Caco-2 (cell line): ENCODE results near the gene SHLD1. TPM values are rescaled to one million over a fixed set of nuclear protein-coding genes. Genes with fewer than 3 reads are reported as not detected.

Source experiments
- BruUV-seq: library from RNA; stranded (reverse); fragments of 400-500 nt; replicated peaks from 2 replicates; lab custom pipeline; 2021; lab: Mats Ljungman, UMichigan
- CTCF ChIA-PET: fragments of 300-600 bp; sonication (Branson Sonifier 250); formaldehyde crosslinking; loops from one replicate; lab custom pipeline; 2022; ENCODE audit warnings: antibody characterized with exemption; lab: Charles Lee
- POLR2A ChIA-PET: fragments of 300-600 bp; sonication (Branson Sonifier 250); formaldehyde crosslinking; loops from one replicate; lab custom pipeline; 2022; ENCODE audit warnings: antibody characterized with exemption; lab: Charles Lee
- DNase-seq, 2 experiments: peaks; one replicate each; pipeline versions ENCODE4 v3.0.0 to v3.0.0-alpha.2; 2020 to 2022
- H3K27me3 ChIP-seq: replicated peaks from 2 replicates; pipeline ENCODE4 v1.6.0; 2011; ENCODE audit warnings: low read length; ENCODE audit not compliant: control insufficient read depth, insufficient read depth
- H3K36me3 ChIP-seq: 2 replicates; pipeline ENCODE4 v1.5.1; 2011; ENCODE audit warnings: low read length; ENCODE audit not compliant: control insufficient read depth, insufficient read depth
- H3K4me1 ChIP-seq: fragments of 250-450 bp; sonication (Bioruptor Pico); 2 replicates; pipeline ENCODE4 v1.5.1; 2020; ENCODE audit warnings: mild to moderate bottlenecking
- H3K4me3 ChIP-seq: 2 replicates; pipeline ENCODE4 v1.5.1; 2011; ENCODE audit warnings: low read depth, mild to moderate bottlenecking, control low read depth, low read length
- H3K9me3 ChIP-seq: fragments of 250-450 bp; sonication (Bioruptor Pico); 2 replicates; pipeline ENCODE4 v1.5.1; 2020; ENCODE audit warnings: mild to moderate bottlenecking, moderate library complexity
- H3K27ac Mint-ChIP-seq: one replicate; pipeline ENCODE4 v1.8.0; 2022; ENCODE audit warnings: mixed read lengths; ENCODE audit not compliant: unreplicated experiment
- H3K27me3 Mint-ChIP-seq: one replicate; pipeline ENCODE4 v1.8.0; 2022; ENCODE audit warnings: mixed read lengths; ENCODE audit not compliant: insufficient read depth, unreplicated experiment
- H3K36me3 Mint-ChIP-seq: one replicate; pipeline ENCODE4 v1.8.0; 2022; ENCODE audit warnings: mild to moderate bottlenecking, mixed read lengths; ENCODE audit not compliant: insufficient read depth, unreplicated experiment
- H3K4me1 Mint-ChIP-seq: one replicate; pipeline ENCODE4 v1.8.0; 2022; ENCODE audit warnings: low read depth, mixed read lengths; ENCODE audit not compliant: unreplicated experiment
- H3K4me3 Mint-ChIP-seq: one replicate; pipeline ENCODE4 v1.8.0; 2022; ENCODE audit warnings: mild to moderate bottlenecking, moderate library complexity, mixed read lengths; ENCODE audit not compliant: unreplicated experiment
- H3K9me3 Mint-ChIP-seq: one replicate; pipeline ENCODE4 v1.8.0; 2022; ENCODE audit warnings: mixed read lengths; ENCODE audit not compliant: unreplicated experiment
- intact Hi-C: fragments of 100-400 bp; cut with micrococcal nuclease; formaldehyde crosslinking; loops from one replicate; pipeline ENCODE4 v1.10.0; 2022; ENCODE audit not compliant: unreplicated experiment
- total RNA-seq: library from RNA; stranded (reverse); gene quantifications from 2 replicates; pipeline ENCODE4 v1.2.3, GENCODE V29; 2022
- TF ChIP-seq, protein P1 (sequence below), 2 experiments: fragments of 200-600 bp in 1 of 2; IDR thresholded peaks; 1 replicate in 1 of 2; 2 replicates in 1 of 2; pipeline versions ENCODE4 v1.5.1 to v1.8.0; 2011 to 2022; ENCODE audit warnings: antibody characterized with exemption in 1 of 2, control low read depth in 1 of 2, inconsistent platforms in 1 of 2, low read depth in 1 of 2, low read length in 1 of 2, mild to moderate bottlenecking in 1 of 2, moderate library complexity in 1 of 2; ENCODE audit not compliant: insufficient read depth in 1 of 2, severe bottlenecking in 1 of 2, unreplicated experiment in 1 of 2

Gene SHLD1
- total RNA-seq, 1 experiment from 2014 or later = 4.8 TPM

DNA sequence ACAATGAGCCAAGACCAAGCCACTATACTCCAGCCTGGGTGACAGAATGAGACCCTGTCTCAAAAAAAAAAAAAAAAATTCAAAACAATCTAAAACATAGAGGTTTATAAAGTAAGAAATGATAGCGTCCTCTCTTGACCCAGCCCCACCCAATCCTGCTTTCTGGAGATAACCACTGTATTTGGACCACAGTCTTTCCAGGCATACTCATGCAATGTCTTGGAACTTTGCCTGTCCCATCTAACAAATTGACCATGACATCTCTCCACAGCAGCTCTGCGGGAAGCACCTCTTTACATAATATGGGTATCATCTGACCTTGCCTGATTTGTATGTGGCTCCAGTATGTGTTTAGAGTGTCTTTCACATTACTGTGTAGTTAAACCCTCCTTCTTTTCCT lies 9.1 kb upstream of the SHLD1 start:
- no peaks in the 10 kb centered on the region for H3K9me3 ChIP-seq
- H3K36me3 Mint-ChIP-seq = no peaks in the 10 kb centered on the region
- BruUV-seq = no TSS peak
- no peak overlapping the region for H3K4me3 ChIP-seq
- CTCF ChIA-PET = no interaction called here
- TF ChIP-seq, protein P1, sequence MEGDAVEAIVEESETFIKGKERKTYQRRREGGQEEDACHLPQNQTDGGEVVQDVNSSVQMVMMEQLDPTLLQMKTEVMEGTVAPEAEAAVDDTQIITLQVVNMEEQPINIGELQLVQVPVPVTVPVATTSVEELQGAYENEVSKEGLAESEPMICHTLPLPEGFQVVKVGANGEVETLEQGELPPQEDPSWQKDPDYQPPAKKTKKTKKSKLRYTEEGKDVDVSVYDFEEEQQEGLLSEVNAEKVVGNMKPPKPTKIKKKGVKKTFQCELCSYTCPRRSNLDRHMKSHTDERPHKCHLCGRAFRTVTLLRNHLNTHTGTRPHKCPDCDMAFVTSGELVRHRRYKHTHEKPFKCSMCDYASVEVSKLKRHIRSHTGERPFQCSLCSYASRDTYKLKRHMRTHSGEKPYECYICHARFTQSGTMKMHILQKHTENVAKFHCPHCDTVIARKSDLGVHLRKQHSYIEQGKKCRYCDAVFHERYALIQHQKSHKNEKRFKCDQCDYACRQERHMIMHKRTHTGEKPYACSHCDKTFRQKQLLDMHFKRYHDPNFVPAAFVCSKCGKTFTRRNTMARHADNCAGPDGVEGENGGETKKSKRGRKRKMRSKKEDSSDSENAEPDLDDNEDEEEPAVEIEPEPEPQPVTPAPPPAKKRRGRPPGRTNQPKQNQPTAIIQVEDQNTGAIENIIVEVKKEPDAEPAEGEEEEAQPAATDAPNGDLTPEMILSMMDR (IDR thresholded peaks at IDR 0.05; ENCODE audit: insufficient read depth in 1 of 2, low read depth in 1 of 2, low read length in 1 of 2, severe bottlenecking in 1 of 2, unreplicated experiment in 1 of 2) = no peak
- peaks cover 6% of the 10 kb centered on the region for H3K4me1 Mint-ChIP-seq
- no peaks in the 10 kb centered on the region for H3K27me3 Mint-ChIP-seq
- H3K36me3 ChIP-seq = no peaks in the 10 kb centered on the region
- H3K9me3 Mint-ChIP-seq = no peaks in the 10 kb centered on the region
- H3K4me1 ChIP-seq = peaks cover 46% of the 10 kb centered on the region
- POLR2A ChIA-PET = no interaction called here
- DNase-seq = no peak
- H3K4me3 Mint-ChIP-seq = no peak overlapping the region
- H3K27me3 ChIP-seq = no peaks in the 10 kb centered on the region
- intact Hi-C loops = no loop called here
- H3K27ac Mint-ChIP-seq = no peak overlapping the region

DNA sequence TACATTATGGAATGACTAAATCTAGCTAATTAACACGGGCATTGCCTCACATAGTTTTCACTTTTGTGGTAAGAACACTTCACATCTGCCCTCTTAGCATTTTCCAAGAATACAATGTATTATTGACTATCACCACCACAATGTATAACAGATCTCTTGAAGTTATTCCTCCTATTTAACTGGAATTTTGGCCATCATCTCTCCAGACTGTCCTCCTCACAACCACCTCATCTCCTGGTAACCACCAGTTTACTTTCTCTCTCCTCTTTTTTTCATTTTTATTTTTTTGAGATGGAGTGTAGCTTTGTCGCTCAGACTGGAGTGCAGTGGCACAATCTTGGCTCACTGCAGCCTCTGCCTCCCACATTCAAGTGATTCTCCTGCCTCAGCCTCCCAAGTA lies 8.2 kb upstream of the SHLD1 start:
- DNase-seq = no peak
- H3K27ac Mint-ChIP-seq = no peak overlapping the region
- H3K27me3 ChIP-seq = no peaks in the 10 kb centered on the region
- POLR2A ChIA-PET = no interaction called here
- H3K27me3 Mint-ChIP-seq = no peaks in the 10 kb centered on the region
- H3K36me3 Mint-ChIP-seq = peaks cover 5% of the 10 kb centered on the region
- H3K4me3 ChIP-seq = no peak overlapping the region
- H3K9me3 ChIP-seq = no peaks in the 10 kb centered on the region
- peaks cover under 1% of the 10 kb centered on the region for H3K9me3 Mint-ChIP-seq
- no peaks in the 10 kb centered on the region for H3K36me3 ChIP-seq
- TF ChIP-seq, protein P1 (IDR thresholded peaks at IDR 0.05; ENCODE audit: insufficient read depth in 1 of 2, low read depth in 1 of 2, low read length in 1 of 2, severe bottlenecking in 1 of 2, unreplicated experiment in 1 of 2) = no peak
- peaks cover 46% of the 10 kb centered on the region for H3K4me1 ChIP-seq
- H3K4me3 Mint-ChIP-seq = no peak overlapping the region
- intact Hi-C loops = no loop called here
- peaks cover 13% of the 10 kb centered on the region for H3K4me1 Mint-ChIP-seq
- CTCF ChIA-PET = no interaction called here
- no TSS peak for BruUV-seq

DNA sequence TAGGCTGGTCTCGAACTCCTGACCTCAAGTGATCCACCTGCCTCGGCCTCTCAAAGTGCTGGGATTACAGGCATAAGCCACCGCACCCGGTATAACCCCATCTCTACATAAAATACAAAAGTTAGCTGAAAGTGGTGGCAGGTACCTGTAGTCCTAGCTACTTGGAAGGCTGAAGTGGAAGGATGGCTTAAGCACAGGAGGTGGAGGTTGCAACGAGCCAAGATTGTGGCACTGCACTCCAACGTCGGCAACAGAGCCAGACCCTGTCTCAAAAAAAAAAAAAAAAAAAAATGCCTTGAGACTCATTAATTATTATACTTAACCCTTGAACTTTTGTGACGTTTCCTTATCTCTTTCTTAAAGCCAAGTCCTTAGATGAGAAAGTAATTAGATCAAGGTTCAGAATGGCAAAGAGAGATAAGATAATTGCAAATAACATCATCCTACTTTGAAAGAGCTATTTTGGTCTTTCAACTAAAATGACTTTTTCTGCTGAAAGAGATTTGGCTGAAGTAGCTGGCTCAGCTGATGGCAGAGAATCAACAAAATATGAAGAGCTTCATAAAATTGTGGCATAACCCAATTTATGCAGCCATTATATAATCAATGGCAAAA lies 4.7 kb upstream of the SHLD1 start:
- H3K4me1 Mint-ChIP-seq = peaks cover 26% of the 10 kb centered on the region
- CTCF ChIA-PET = interaction anchor here (0.7 kb wide), 1 partner anchor 182 kb away, joined by 8 read pairs; no protein-coding TSS in a partner anchor
- DNase-seq = peak in 1 of 2 experiments; percentile 50
- 0 out of 2 replicates have a peak, but pooled peaks cover 4% of the 10 kb centered on the region for H3K9me3 ChIP-seq
- peaks cover 52% of the 10 kb centered on the region for H3K4me1 ChIP-seq
- TF ChIP-seq, protein P1 (IDR thresholded peaks at IDR 0.05; ENCODE audit: insufficient read depth in 1 of 2, low read depth in 1 of 2, low read length in 1 of 2, severe bottlenecking in 1 of 2, unreplicated experiment in 1 of 2) = no peak
- intact Hi-C loops = no loop called here
- no peak overlapping the region for H3K4me3 ChIP-seq
- no TSS peak for BruUV-seq
- H3K27me3 Mint-ChIP-seq = no peaks in the 10 kb centered on the region
- no peak overlapping the region for H3K27ac Mint-ChIP-seq
- peaks cover 8% of the 10 kb centered on the region for H3K9me3 Mint-ChIP-seq
- POLR2A ChIA-PET = no interaction called here
- H3K36me3 ChIP-seq = no peaks in the 10 kb centered on the region
- H3K36me3 Mint-ChIP-seq = peaks cover 13% of the 10 kb centered on the region
- no peak overlapping the region for H3K4me3 Mint-ChIP-seq
- H3K27me3 ChIP-seq = no peaks in the 10 kb centered on the region
